GM19438 (cell line): ENCODE results near the gene LINGO1.

Experiments
- ATAC-seq: cut with Tn5 transposase; IDR thresholded peaks from one replicate; pipeline ENCODE4 v1.9.1; 2021; ENCODE audit warnings: low read depth; ENCODE audit not compliant: unreplicated experiment

The LINGO1 gene

GRCh38 chr15:77575203-77575934 lies 57.3 kb downstream of the LINGO1 start:
- ATAC-seq, result no peak

- no peak for ATAC-seq
These were observed 58.0 kb downstream of the LINGO1 start for GRCh38 chr15:77574521-77575202.

GRCh38 chr15:77573802-77574201 lies 58.9 kb downstream of the LINGO1 start:
- no peak for ATAC-seq

GRCh38 chr15:77572186-77572585 lies 60.5 kb downstream of the LINGO1 start:
- ATAC-seq, result no peak

GRCh38 chr15:77571741-77572140 lies 61.0 kb downstream of the LINGO1 start:
- ATAC-seq, result no peak

GRCh38 chr15:77571181-77571580 lies 61.5 kb downstream of the LINGO1 start:
- no peak for ATAC-seq

GRCh38 chr15:77569729-77570125 lies 63.0 kb downstream of the LINGO1 start:
- no peak for ATAC-seq

GRCh38 chr15:77568973-77569728 lies 63.6 kb downstream of the LINGO1 start:
- no peak for ATAC-seq

GRCh38 chr15:77568014-77568972 lies 64.4 kb downstream of the LINGO1 start:
- ATAC-seq, result no peak

GRCh38 chr15:77567202-77567601 lies 65.5 kb downstream of the LINGO1 start:
- ATAC-seq, result no peak

GRCh38 chr15:77566092-77566491 lies 66.6 kb downstream of the LINGO1 start:
- no peak for ATAC-seq

GRCh38 chr15:77565378-77565915 lies 67.3 kb downstream of the LINGO1 start:
- ATAC-seq, result no peak

GRCh38 chr15:77564938-77565337 lies 67.8 kb downstream of the LINGO1 start:
- no peak for ATAC-seq

- ATAC-seq, result no peak
These were observed 68.4 kb downstream of the LINGO1 start for GRCh38 chr15:77564341-77564740.

GRCh38 chr15:77563623-77564156 lies 69.0 kb downstream of the LINGO1 start:
- no peak for ATAC-seq
